Astrocyte (in vitro differentiated cells and primary cell): ENCODE results near the gene FBP2.

Experiments used
- CTCF ChIP-seq: IDR thresholded peaks from 2 replicates; pipeline ENCODE4 v1.5.1; 2011; ENCODE audit warnings: low read depth, mild to moderate bottlenecking, inconsistent platforms, low read length, moderate library complexity; ENCODE audit not compliant: insufficient read depth
- EZH2 ChIP-seq: IDR thresholded peaks from 2 replicates; pipeline ENCODE4 v1.6.1; 2012; ENCODE audit warnings: mild to moderate bottlenecking, low read length, inconsistent platforms; ENCODE audit not compliant: insufficient read depth

GRCh38 chr9:94599102-94599501 is 5.5 kb upstream of the FBP2 start:
- TF ChIP-seq CTCF, result no peak
- TF ChIP-seq EZH2, result no peak
